Measurements from ENCODE around the gene SLC12A8.

Gene SLC12A8

GRCh38 chr3:125137358-125138033 is 75.1 kb downstream of the SLC12A8 start:
- DNase-seq (ENCODE audit: low read depth in 2 of 2), result no peak

GRCh38 chr3:125136966-125137357 is 75.6 kb downstream of the SLC12A8 start:
- no peak for DNase-seq (ENCODE audit: low read depth in 2 of 2)

- no peak for DNase-seq (ENCODE audit: low read depth in 2 of 2)
Measured at GRCh38 chr3:125136515-125136914, 76.0 kb downstream of the SLC12A8 start.

- DNase-seq (ENCODE audit: low read depth in 2 of 2), result no peak
Measured at GRCh38 chr3:125134952-125135351, 77.6 kb downstream of the SLC12A8 start.

- no peak for DNase-seq (ENCODE audit: low read depth in 2 of 2)
Measured at GRCh38 chr3:125132815-125133214, 79.7 kb downstream of the SLC12A8 start.

- no peak for DNase-seq (ENCODE audit: low read depth in 2 of 2)
Measured at GRCh38 chr3:125129512-125129997, 83.0 kb downstream of the SLC12A8 start.

DNA sequence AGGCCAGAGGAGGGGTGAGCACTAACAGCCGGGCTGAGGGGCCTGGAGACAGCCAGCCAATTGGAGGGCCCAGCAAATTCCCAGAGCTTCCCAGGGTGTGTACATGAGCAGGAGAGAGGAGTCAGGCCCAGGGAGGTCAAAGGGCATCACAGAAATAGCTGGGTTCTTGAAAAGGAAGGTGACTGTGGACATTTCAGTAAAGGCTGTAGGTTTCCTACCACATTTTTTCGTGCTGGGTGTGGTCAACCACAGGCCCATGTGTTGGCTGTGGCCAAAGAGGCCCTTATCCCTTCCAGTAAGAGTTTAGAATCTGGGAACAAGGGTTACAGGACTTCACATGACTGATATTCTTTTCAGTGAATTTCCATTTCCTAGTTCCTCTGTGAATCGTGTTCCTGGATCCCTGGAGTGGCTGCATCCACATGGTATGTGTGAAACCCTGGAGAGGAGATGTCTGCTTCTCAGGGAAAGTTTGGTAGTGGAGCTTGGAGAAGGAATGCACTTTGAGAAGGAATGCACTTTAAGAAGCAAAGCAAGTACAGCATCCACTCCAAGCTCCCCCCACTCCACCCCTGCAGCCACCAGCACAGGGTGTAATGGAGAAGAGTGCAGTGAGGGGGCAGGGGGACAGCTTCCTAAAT is 83.6 kb downstream of the SLC12A8 start:
- DNase-seq (ENCODE audit: low read depth in 2 of 2), result no peak

DNA sequence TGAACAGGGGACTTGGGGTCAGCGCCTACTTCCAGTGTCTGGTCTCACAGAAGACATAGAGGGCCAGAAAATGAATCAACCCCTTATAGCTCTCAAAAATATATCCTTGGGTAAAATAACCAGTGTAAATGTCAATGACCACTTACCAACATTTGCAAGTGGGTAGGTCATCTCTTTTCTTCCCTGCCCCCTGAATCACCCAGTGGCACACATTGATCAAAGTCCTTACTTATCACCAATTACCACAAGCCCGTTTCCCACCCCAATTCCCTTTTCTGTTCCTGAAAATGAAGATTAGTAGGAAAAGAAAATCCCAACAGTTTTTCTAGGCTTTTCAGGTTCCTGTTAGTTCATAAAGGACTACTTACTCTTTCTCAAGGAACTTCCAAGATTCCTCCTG is 86.2 kb downstream of the SLC12A8 start:
- DNase-seq (ENCODE audit: low read depth in 2 of 2), result no peak

DNA sequence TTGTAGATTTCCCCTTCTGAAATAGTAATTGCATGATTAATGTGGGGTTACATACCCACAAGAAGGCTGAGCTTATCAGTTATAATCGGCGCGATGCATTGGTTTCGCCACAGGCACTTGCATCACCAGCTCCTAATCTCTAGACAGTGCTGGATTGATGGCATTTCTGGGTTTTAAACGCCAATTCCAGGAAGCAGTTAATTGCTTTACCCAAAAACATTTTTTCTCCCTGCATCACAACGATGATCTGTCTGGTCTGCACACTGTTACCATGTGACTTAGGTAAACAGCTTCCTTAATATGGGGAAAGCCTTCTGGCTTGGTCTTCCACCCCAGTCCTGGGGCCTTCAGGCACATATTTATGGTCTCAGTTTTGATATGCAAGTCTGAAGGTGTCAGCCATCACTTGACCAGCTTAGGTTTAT is 86.7 kb downstream of the SLC12A8 start:
- DNase-seq (ENCODE audit: low read depth in 2 of 2), result peak; percentile 26 to 36

DNA sequence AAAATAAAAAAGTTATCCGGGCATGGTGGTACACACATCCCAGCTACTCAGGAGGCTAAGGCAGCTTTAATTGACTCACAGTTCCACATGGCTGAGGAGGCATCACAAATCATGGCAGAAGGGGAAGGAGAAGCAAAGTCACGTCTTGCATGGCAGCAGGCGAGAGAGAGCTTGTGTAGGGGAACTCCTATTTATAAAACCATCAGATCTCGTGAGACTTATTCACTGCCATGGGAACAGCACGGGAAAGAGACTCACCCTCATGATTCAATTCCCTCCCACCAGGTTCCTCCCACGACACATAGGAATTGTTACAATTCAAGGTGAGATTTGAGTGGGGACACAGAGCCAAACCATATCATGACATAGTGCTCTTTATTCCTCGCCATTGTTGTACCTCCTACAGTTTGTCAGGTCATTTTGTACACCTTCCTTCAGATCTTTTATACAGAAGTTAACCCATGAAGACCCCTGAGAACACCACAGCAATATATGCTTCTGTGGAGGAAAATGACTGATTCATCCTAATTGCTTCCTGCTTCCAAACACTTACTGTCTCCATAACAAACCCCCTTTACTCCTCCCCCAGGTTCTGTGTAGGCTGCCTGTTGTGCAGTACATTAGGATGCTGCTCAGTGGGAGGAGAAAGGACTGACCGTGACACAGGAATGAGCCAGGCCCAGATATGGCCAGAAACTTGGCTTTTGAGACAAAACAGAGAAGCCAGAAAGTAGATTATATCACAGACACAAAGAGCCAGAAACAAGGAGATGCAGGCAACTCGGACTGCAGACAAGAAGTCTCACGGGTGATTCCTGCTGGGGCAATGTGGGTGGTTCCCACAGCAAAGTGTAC is 88.9 kb downstream of the SLC12A8 start:
- DNase-seq (ENCODE audit: low read depth in 2 of 2), result no peak

DNA sequence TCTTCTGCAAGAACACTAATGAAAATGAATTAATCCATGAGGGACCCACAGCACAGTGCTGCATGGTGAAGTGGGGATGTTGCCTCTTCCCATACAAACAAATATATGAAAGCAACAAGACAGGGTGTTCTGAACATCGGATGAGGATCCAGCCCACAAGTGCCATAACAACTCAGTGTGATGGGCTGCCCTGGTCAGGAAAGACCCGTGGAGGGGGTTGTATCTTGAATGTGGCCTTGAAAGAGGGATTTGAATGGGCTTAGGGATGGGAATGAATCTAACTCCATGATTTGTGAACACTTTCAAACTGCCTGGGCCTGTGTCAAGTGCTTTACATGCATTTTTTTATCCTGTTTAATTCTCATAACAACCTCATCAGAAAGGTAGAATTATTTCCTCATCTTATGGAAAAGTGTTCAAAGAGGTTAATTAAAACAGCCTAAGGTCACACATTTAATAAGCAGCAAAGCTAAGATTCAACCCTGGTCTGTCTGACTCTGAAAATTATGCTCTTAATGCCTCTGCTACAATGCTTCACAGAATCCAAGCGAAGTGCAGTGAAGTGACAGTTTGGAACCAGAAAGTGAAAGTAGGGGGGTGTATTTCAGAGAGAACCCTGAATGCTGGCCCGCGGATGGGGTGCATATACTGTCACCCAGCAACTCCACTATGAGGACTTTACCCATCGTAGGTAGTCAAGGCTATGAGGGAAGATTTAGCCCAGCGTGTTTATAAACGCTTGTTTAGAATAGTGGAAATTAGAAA is 91.1 kb downstream of the SLC12A8 start:
- no peak for DNase-seq (ENCODE audit: low read depth in 2 of 2)

- DNase-seq (ENCODE audit: low read depth in 2 of 2), result no peak
Measured at GRCh38 chr3:125120379-125121122, 92.0 kb downstream of the SLC12A8 start.

GRCh38 chr3:125119752-125120378 is 92.7 kb downstream of the SLC12A8 start:
- DNase-seq (ENCODE audit: low read depth in 2 of 2), result no peak

DNA sequence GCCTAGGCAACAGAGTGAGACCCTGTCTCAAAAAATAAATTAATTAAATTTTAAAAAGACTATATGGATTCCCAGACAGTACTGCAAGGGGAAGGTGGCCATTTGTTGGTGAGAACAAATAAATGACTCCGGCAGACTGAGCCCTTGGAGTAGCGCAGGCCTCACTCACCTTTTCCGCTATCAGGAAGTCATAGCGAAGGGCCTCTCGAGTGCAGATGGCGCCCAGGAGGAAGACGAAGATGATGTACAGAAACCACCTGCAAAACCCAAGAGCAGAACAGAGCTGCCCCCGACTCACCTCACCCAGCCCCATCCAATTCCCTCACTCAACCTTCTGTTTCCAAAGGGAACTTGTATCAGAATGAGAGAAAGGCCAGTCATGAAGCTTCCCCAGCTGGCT is 93.9 kb downstream of the SLC12A8 start:
- DNase-seq (ENCODE audit: low read depth in 2 of 2), result no peak

- no peak for DNase-seq (ENCODE audit: low read depth in 2 of 2)
Measured at GRCh38 chr3:125117631-125118191, 94.8 kb downstream of the SLC12A8 start.

DNA sequence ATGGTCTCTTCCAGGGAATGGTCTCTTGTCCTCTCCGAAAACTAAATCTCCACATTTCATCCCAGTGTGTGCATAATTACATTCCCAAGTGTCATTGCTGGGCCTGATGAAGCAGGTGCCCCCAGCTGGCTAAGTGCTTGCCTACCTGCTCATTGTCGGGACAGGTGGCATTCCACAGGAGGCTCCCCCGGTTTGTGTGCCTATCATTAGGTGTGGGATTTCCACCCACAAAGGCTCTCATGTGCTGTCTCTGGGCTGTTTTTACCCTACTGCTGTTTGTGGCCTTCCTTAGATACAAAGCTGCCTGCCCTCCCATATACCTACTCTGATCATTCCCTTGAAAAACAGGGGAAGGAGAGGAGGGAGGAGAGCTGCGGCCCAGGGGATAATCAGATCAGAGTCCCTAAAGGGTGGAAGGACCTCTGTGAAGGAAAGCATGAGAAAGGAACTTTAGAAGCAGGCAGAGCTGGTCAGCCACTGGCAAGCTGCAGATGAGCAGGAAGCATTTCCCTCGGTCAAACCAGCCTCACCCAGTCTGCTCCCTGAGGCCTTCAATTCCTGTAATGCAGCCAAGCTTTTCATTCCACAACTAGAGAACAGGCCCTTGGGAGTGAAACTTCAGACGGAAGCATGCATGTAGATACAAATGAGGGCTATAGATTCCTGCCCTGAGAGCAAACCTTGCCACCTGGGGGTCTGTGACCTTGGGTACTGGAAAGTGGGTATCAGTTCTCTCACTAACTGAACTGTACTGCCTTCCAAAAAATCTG is 96.1 kb downstream of the SLC12A8 start:
- DNase-seq (ENCODE audit: low read depth in 2 of 2), result no peak

- no peak for DNase-seq (ENCODE audit: low read depth in 2 of 2)
Measured at GRCh38 chr3:125115640-125116039, 96.9 kb downstream of the SLC12A8 start.

DNA sequence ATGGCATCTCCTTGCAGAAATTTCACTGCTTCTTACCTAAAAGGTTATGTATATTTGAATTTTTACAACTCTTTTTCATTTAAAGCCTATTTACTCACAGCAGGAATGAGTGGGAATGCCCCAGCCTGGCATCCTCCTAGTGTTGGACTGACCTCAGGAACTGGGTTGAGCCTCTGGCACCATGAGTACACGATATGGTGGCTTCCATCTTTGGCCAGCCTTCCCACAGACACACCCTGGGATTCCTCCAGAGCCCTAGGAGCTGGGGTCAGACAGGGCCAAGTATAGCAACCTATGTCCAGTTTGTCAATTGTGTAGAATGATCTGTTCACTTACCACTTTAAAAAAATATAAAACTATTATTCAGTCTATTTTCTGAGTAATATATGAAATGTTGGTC is 99.6 kb downstream of the SLC12A8 start:
- no peak for DNase-seq (ENCODE audit: low read depth in 2 of 2)

DNA sequence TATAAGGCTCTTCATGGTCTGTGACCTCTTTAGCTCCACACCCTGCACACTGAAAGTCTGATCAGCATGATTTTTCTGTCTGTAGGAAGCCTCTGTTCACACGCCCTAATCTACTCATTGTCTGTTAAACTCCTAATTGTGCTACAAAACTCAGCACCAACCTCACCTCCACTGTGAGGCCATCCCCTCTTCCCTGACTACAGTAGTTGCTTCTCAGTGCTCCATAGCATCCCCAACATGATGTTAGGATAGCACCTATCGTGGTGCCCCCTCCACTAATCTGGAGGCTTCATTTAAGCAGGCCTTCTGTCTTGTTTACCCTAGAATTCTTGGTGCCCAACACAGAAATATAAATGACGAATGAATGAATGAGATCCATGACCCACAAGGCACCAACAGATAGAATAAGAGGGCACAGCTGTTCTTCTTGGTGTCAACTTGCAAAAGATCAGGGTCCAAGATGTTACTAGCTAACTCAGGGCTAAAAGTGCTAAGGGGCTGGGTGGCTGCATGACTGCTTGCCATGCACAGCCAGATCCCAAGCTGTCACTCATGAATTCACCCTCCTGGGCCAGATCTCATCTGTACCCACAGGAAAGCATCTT is 101.6 kb downstream of the SLC12A8 start:
- no peak for DNase-seq (ENCODE audit: low read depth in 2 of 2)

Measured in stimulated activated CD4-positive, alpha-beta T cell treated with anti-CD3 and anti-CD28 coated beads, Interleukin-15, amount 100 ng/mL, for 48 hours (primary cell).